Keratinocyte (primary cell): Measurements from ENCODE around the gene FOXC1. TPM values are rescaled to one million over a fixed set of nuclear protein-coding genes. Genes with fewer than 3 reads are reported as not detected.

Experiments
- DNase-seq: peaks from one replicate; pipeline ENCODE4 v3.0.0-alpha.2; 2011; ENCODE audit warnings: low read depth, missing footprints, low spot score
- FAIRE-seq: peaks from 2 replicates; lab custom pipeline; 2011; peaks lifted over from hg19 to GRCh38; lab: Jason Lieb, UNC
- H2AFZ ChIP-seq: 2 replicates; pipeline ENCODE4 v1.6.0; 2012; ENCODE audit warnings: low read length, control low read depth, inconsistent platforms; ENCODE audit not compliant: control insufficient read depth
- H3K27ac ChIP-seq: 2 replicates; pipeline ENCODE4 v1.5.1; 2011; ENCODE audit warnings: low read length; ENCODE audit not compliant: control insufficient read depth, insufficient read depth
- H3K27me3 ChIP-seq: 3 replicates; pipeline ENCODE4 v1.6.0; 2011; ENCODE audit warnings: low read length; ENCODE audit not compliant: control insufficient read depth, insufficient read depth; ENCODE audit errors: extremely low read depth
- H3K36me3 ChIP-seq, 2 experiments: 2 replicates in 1 of 2; 3 replicates in 1 of 2; pipeline ENCODE4 v1.5.1; 2011; ENCODE audit warnings: low read length in 2 of 2, mild to moderate bottlenecking in 1 of 2; ENCODE audit not compliant: control insufficient read depth in 2 of 2, insufficient read depth in 2 of 2; ENCODE audit errors: extremely low read depth in 1 of 2
- H3K4me1 ChIP-seq: 3 replicates; pipeline ENCODE4 v1.5.1; 2011; ENCODE audit warnings: low read length; ENCODE audit not compliant: control insufficient read depth, insufficient read depth; ENCODE audit errors: extremely low read depth
- H3K4me2 ChIP-seq: 3 replicates; pipeline ENCODE4 v1.6.0; 2011; ENCODE audit warnings: low read depth, low read length; ENCODE audit not compliant: control insufficient read depth, insufficient read depth; ENCODE audit errors: extremely low read depth
- H3K4me3 ChIP-seq, 3 experiments: fragments of 200-600 bp in 1 of 3; sonication (generic) in 1 of 3; 2 replicates in 2 of 3; 3 replicates in 1 of 3; pipeline ENCODE4 v1.5.1; 2011 to 2016; ENCODE audit warnings: low read length in 3 of 3, mild to moderate bottlenecking in 3 of 3, control low read depth in 2 of 3, inconsistent platforms in 1 of 3, low read depth in 1 of 3, mixed read lengths in 1 of 3, mixed run types in 1 of 3, moderate library complexity in 1 of 3; ENCODE audit not compliant: control insufficient read depth in 2 of 3, insufficient read depth in 2 of 3; ENCODE audit errors: extremely low read depth in 1 of 3
- H3K79me2 ChIP-seq: 2 replicates; pipeline ENCODE4 v1.6.0; 2012; ENCODE audit warnings: low read length; ENCODE audit not compliant: control insufficient read depth, insufficient read depth
- H3K9ac ChIP-seq: 3 replicates; pipeline ENCODE4 v1.6.0; 2011; ENCODE audit warnings: low read length; ENCODE audit not compliant: control insufficient read depth, insufficient read depth; ENCODE audit errors: extremely low read depth
- H3K9me1 ChIP-seq: 3 replicates; pipeline ENCODE4 v1.6.0; 2011; ENCODE audit warnings: low read length; ENCODE audit not compliant: control insufficient read depth, insufficient read depth; ENCODE audit errors: extremely low read depth
- H3K9me3 ChIP-seq: 2 replicates; pipeline ENCODE4 v1.5.1; 2012; ENCODE audit warnings: low read depth, low read length; ENCODE audit not compliant: control insufficient read depth
- H4K20me1 ChIP-seq: 3 replicates; pipeline ENCODE4 v1.6.0; 2011; ENCODE audit warnings: low read length; ENCODE audit not compliant: control insufficient read depth, insufficient read depth; ENCODE audit errors: extremely low read depth
- EZH2 ChIP-seq: IDR thresholded peaks from one replicate; pipeline ENCODE4 v1.6.1; 2012; ENCODE audit warnings: inconsistent platforms, mild to moderate bottlenecking, low read length, moderate library complexity
- dilution Hi-C: fragments of 300-500 bp; cut with MboI; formaldehyde crosslinking; loops from one replicate; pipeline ENCODE4 v1.7.0; 2020; ENCODE audit warnings: low sequenced_read_pairs; ENCODE audit not compliant: extremely low pct_ligation_motif_present
- polyA plus RNA-seq, 5 experiments: library from polyadenylated mRNA; depleted of rRNA in 3 of 5; stranded (reverse) in 3 of 5; stranded (forward) in 1 of 5; unstranded in 1 of 5; fragments of >200 nt; gene quantifications; 1 replicate in 1 of 5; 2 replicates in 3 of 5; 3 replicates in 1 of 5; pipeline versions ENCODE4 v1.2.1 to v1.2.3, GENCODE V29; 2011 to 2012; ENCODE audit warnings: missing spikeins in 2 of 5, low read depth in 1 of 5, low replicate concordance in 1 of 5
- TF ChIP-seq, protein P1 (sequence below), 3 experiments: IDR thresholded peaks in 1 of 3; conservative IDR thresholded peaks in 1 of 3; optimal IDR thresholded peaks in 1 of 3; 2 replicates in 2 of 3; 3 replicates in 1 of 3; pipeline versions ENCODE3 to v1.5.1; 2011; ENCODE audit warnings: low read length in 3 of 3, mild to moderate bottlenecking in 3 of 3, moderate library complexity in 2 of 3, control low read depth in 1 of 3, inconsistent platforms in 1 of 3; ENCODE audit not compliant: insufficient read depth in 2 of 3; ENCODE audit errors: extremely low read depth in 1 of 3

The FOXC1 gene
- polyA plus RNA-seq, 1 donor (not counting 4 experiments of a cell fraction or from before 2014, with no cell fraction given), result 4.3 TPM

DNA sequence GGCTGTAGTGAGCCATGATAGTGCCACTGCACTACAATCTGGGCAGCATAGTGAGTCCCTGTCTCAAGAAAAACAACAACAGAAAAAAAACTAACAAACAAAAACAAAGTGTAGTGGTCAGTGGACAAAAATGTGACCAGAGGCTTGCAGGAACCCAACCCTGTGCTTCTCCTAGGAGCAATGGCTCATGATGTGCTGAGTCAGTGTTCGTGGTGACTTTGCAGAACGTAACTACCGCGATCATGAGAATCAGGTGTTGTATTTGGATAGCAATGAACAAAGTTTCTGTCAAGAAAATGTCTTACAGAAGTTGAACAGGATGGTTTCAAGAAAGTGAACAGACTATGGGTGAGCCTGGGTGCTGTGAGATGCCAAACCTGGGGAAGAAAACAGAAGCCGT lies 18.5 kb upstream of the FOXC1 start:
- H3K4me1 ChIP-seq, result peaks cover under 1% of the 10 kb centered on the region
- no peaks in the 10 kb centered on the region for H3K9me1 ChIP-seq
- dilution Hi-C loops, result no loop called here
- H3K79me2 ChIP-seq, result no peaks in the 10 kb centered on the region
- TF ChIP-seq, protein P1, sequence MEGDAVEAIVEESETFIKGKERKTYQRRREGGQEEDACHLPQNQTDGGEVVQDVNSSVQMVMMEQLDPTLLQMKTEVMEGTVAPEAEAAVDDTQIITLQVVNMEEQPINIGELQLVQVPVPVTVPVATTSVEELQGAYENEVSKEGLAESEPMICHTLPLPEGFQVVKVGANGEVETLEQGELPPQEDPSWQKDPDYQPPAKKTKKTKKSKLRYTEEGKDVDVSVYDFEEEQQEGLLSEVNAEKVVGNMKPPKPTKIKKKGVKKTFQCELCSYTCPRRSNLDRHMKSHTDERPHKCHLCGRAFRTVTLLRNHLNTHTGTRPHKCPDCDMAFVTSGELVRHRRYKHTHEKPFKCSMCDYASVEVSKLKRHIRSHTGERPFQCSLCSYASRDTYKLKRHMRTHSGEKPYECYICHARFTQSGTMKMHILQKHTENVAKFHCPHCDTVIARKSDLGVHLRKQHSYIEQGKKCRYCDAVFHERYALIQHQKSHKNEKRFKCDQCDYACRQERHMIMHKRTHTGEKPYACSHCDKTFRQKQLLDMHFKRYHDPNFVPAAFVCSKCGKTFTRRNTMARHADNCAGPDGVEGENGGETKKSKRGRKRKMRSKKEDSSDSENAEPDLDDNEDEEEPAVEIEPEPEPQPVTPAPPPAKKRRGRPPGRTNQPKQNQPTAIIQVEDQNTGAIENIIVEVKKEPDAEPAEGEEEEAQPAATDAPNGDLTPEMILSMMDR (optimal IDR thresholded peaks at IDR 0.05 in 1 of 3, IDR thresholded peaks at IDR 0.05 in 1 of 3, conservative IDR thresholded peaks at IDR 0.05 in 1 of 3; ENCODE audit: extremely low read depth in 1 of 3, insufficient read depth in 2 of 3, low read length in 3 of 3), result no peak
- TF ChIP-seq EZH2, result no peak
- no peaks in the 10 kb centered on the region for H3K9me3 ChIP-seq
- no peak overlapping the region for H3K9ac ChIP-seq
- peaks cover 54% of the 10 kb centered on the region for H3K27me3 ChIP-seq
- H4K20me1 ChIP-seq, result no peaks in the 10 kb centered on the region
- H3K27ac ChIP-seq, result no peak overlapping the region
- H3K4me2 ChIP-seq, result no peak overlapping the region
- FAIRE-seq (no peak), DNase-seq (no peak)
- H3K36me3 ChIP-seq, result no peaks in the 10 kb centered on the region
- H3K4me3 ChIP-seq, result no peak overlapping the region
- no peak overlapping the region for H2AFZ ChIP-seq

DNA sequence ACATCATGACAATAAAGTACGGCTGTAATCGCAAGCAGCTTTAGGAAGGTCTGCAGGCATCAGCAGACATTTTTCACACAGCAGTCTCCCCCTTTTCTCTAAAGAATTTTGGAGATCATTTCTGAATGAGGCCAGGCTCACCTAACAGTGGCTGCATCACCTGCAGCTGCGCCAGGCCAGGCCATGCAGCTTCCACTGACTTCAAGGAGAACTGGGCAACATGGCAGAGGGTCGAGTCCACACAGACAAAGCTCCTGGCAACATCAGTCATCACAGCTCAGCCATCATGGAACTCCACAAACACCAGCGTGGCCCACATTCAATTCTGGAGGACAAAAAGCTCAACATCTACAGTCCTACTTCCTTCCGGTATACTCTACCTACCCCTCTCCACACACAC lies 17.8 kb upstream of the FOXC1 start:
- Histone ChIP-seq H3K9ac (no peak overlapping the region), H3K4me2 (no peak overlapping the region), H2AFZ (no peak overlapping the region), H3K9me1 (no peaks in the 10 kb centered on the region), H4K20me1 (no peaks in the 10 kb centered on the region), H3K36me3 (no peaks in the 10 kb centered on the region), H3K4me3 (no peak overlapping the region), H3K9me3 (no peaks in the 10 kb centered on the region), H3K79me2 (no peaks in the 10 kb centered on the region), H3K27me3 (peaks cover 53% of the 10 kb centered on the region), H3K4me1 (peaks cover 2% of the 10 kb centered on the region), H3K27ac (no peak overlapping the region)
- DNase-seq, result no peak
- dilution Hi-C loops, result no loop called here
- no peak for TF ChIP-seq EZH2
- TF ChIP-seq, protein P1 (optimal IDR thresholded peaks at IDR 0.05 in 1 of 3, IDR thresholded peaks at IDR 0.05 in 1 of 3, conservative IDR thresholded peaks at IDR 0.05 in 1 of 3; ENCODE audit: extremely low read depth in 1 of 3, insufficient read depth in 2 of 3, low read length in 3 of 3), result no peak
- FAIRE-seq, result no peak
